Germinal center (tissue), 1 donor: ENCODE results near the gene ITGB3.

Experiments
- DNase-seq: peaks from one replicate; pipeline ENCODE4 v3.0.0; 2012; ENCODE audit warnings: mixed read lengths, low spot score

ITGB3 gene

DNA sequence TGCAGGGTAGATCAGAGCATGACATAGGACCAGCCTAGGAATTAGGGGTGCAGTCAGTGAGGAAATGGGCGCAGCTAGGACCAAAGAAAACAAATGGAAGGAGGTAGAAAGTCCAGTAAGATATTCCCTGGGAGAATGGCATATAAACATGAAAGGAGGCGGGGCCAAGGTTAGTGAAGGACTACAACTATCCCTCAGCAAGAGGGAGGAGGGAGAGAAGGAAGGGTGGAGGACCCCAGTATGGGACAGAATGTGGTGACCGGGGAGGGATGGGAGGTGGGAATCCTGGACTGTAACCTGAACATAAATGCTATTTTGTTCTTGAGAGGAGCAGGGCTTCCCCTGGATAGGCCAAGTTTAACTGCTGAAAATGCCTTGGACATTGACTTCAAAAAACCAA lies 22.8 kb downstream of the ITGB3 start:
- no peak for DNase-seq

DNA sequence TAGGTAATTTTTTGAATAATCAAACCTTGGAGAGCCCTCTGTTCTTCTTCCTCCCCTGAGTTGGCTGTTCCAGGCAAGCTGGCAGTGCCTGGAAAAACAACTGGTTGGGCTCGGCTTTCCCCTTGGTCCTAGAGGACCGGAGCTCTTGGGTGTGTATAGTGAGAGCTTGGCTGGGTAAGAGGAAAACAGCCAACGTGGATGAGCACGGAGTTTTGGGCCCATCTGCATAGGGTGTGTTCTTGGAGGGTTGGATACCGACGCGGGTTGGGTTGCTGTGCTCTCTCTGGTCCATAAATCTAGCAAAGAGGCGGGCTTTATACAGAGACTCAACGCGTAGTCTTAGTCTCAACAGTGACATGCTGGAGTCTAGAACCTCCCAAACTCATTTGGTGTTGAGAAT lies 23.2 kb downstream of the ITGB3 start:
- DNase-seq: no peak

DNA sequence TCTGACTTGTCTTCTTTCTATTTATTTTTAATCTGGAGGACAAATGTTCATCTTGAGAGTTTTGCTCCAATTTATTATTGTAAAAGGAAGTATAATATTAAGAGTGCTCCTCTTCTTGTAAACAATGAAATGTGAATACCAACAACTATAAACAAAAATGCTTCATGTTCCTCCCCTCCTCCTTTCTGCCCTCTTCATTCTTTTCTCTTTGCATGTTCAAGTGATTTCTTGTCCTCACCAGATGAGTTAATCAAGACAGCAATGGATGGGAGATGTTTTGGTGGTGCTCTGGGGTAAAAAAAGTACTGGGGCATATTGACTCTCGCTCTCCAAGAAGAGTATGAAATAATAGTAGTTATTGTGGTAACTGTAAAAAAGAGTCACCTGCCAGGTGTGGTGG lies 24.3 kb downstream of the ITGB3 start:
- no peak for DNase-seq

DNA sequence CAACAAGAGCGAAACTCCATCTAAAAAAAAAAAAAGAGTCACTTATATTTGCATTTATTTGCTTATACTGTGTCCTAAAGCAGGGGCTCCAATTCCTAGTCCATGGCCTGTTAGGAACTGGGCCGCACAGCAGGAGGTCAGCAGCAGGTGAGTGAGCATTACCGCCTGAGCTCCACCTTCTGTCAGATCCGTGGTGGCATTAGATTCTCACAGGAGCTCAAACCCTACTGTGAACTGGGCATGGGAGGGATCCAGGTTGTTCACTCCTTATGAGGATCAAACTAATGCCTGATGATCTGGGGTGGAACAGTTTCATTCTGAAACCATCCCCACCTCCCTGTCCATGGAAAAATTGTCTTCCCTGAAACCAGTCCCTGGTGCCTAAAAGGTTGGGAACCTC lies 24.9 kb downstream of the ITGB3 start:
- no peak for DNase-seq

DNA sequence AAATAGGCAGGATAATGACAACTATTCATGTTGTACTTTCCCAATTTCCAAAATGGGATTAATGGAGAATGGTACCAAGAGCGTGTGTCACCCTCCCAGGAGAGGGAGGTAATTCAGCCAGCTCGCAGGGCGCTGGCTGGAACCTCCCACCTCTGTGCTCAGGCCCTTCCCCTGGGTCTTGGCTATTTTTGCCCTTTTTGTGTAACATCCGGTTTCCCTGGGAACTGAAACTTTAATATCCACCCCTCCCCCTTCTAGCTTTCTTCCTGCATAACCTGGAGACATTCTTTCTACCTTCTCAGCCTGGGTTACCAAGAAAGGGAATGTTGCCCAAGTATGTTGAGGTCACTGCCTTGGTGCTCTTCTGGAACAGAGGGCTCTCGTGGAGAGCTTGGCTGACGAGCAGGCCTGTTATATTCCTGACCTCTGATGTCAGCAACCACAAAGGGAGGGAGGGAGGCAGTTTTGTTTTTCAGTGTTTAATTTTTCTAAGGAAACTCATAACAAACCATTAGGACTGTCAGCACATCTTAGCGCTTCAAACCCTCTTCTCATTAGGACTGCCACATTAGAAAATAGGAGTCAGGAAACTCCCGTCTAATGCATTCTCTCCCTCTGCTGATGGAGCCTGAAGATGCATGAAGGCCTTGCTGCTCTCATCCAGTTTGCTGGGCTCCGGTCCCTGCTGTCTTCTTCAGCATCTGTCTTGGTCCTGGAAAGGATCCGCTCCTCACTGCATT lies 25.6 kb downstream of the ITGB3 start:
- peak; percentile 83 for DNase-seq

DNA sequence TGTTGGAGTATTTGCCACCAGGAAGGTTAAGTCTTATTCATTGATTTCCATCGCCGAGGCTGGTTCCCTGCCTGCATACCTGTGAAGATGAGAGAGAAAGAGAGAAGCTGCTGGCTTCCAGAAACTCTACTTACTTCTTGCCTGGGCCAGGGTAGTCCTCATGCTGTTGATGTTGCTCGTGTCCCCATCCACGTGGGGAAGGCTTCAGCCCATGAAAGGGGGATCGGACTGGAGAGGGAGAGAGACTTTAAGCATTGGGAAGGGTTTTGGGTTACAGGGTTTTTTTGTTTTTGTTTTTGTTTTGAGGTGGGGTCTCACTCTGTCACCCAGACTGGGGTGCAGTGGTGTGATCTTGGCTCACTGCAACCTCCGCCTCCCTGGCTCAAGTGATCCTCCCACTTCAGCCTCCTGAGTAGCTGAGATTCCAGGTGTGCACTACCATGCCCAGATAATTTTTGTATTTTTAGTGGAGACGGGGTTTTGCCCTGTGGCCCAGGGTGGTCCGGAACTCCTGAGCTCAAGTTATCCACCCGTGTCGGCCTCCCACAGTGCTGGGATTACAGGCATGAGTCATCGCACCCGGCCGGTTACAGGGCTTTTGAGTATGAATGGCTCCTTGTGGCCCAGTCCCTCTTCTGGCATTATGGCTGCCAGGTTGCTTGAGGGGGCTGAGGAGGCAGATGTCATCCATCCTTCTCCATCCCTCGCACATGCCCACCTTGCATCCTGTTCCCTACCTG lies 26.6 kb downstream of the ITGB3 start:
- no peak for DNase-seq

DNA sequence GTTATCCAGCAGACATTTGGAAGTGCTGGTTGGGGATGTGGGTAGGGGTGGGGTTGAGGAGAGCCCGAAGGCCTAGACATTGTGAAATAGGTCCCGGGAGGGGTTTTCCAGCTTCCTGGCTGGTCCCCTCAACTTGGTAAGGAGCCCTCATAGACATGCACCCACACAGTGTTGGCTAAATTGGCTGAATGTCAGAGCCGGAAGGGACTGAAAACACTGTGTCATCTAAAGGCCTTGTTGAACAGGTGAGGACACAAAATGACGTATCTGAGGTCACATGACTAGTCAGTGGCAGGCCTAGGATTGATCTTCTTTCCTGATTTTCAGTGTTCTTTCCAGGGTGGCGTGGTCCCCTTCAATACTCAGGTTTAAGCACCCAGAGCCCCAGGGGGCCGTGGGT lies 27.6 kb downstream of the ITGB3 start:
- no peak for DNase-seq

DNA sequence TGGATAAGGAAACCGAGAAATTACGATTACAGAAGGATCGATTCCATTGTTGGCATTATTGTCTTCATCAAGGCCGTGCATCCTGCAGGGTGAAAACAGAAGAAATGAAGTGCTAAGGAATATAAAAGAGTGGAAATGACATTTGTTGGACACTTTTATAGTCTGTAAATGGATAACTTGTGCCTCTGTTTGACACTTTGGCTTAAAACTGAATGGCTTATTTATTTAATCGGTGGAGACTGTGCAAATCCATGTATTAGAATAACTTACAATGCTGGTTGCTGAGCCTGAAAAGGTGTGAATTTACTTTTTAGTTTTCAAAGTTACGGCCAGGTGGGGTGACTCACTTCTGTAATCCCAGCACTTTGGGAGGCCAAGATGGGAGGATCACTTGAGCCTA lies 31.4 kb downstream of the ITGB3 start:
- no peak for DNase-seq

DNA sequence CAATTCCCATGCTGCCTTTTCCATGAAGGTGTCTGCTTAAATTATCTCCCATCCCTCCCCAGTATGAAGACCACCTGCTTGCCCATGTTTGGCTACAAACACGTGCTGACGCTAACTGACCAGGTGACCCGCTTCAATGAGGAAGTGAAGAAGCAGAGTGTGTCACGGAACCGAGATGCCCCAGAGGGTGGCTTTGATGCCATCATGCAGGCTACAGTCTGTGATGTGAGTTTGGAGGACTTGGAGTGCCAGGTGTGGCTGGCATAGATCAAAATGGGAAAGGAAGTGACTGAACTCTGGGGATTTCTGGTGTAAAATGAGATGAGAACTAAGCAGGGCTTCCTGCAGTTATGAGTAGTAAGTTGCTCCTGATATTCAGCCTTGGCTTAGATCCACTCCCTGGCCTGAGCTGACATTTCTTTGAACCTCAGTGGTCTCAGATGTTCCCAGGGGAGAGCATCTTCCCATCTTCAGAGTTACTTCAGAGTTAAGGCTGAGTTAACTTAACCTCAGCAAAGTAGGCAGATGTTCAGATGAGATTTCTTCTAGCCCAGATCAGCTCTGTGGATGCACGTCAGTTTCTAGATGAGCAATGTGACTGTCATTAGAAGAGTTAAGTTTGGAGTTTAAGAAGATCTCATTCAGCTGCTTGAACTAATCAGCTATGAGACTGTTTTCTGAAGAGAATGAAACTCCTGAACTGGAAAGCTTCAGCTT lies 32.7 kb downstream of the ITGB3 start:
- DNase-seq: peak; percentile 53

DNA sequence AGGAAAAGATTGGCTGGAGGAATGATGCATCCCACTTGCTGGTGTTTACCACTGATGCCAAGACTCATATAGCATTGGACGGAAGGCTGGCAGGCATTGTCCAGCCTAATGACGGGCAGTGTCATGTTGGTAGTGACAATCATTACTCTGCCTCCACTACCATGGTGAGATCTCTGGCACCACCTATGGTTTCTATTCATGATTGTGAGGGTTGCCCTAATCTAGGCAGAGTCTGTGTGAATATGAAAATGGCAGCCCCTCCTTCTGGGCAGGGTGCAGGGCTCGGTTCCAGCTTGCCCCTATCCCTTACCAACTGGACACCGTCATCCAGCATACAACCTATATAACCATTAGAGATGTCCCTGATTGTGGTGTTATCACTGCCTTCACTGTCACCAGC lies 33.4 kb downstream of the ITGB3 start:
- DNase-seq: no peak

DNA sequence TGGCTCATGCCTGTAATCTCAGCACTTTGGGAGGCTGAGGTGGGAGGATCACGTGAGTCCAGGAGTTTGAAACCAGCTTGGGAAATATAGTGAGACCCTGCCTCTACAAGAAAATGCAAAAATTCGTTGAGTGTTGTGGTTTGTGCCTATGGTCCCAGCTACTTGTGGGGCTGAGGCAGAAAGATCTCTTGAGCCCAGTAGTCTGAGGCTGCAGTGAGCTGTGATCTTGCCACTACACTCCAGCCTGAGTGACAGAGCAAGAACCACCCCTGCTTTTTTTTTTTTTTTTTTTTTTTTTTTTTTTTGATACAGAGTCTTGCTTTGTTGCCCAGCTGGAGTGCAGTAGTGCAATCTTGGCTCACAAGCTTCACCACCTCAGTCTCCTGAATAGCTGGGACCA lies 34.0 kb downstream of the ITGB3 start:
- no peak for DNase-seq

DNA sequence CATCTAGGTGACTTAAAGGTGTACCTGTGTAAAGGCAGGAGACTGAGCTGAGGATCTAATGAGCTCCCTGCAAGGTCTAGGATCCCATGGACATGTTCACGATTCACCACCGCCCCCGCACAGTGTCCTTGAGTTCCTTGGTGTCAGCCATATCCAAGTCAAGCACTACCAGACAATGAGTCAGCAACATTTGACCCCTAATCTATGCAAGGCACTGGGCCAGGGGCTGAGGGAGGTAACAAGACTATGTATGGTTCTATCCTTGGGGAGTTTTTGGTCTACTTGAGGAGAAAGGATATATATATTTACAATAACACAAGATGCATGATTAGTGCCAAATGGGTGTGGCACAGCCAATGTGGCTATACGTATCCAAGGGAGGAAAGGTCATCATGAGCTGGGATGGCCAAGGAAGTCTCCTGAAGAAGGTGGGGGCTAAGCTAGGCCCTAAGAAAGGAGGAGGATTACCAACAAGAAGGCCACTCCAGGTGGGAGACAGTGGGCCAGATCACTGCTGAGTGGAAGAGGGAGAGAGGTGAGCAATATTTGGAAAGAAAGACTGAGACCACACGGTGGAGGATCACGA lies 35.0 kb downstream of the ITGB3 start:
- no peak for DNase-seq

DNA sequence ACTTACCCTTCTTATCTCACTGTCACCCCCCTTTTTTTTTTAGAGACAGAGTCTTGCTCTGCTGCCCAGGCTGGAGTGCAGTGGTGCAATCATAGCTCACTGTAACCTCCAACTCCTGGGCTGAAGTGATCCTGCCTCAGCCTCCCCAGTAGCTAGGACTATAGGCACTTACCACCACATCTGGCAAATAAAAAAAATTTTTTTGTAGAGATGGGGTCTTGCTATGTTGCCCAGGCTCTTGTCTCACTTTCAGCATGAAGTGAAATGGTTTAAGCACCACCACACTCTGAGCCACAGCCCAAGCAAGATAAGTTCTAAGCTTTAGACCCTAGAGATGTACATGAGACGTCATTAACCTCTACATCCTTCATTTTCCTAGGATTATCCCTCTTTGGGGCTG lies 35.7 kb downstream of the ITGB3 start:
- no peak for DNase-seq

DNA sequence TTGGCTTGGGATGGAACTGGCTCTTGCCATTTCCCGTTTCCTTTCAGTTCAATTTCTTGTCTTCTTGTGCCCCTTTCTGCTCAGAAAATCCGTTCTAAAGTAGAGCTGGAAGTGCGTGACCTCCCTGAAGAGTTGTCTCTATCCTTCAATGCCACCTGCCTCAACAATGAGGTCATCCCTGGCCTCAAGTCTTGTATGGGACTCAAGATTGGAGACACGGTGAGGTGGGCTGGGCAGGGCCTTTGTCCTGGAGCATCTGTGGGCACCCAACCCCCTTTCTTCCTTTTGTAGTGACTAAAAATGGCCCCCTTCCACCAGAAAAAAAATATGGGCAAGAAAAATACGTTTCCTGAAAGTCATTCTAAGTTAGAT lies 37.2 kb downstream of the ITGB3 start:
- DNase-seq: no peak

DNA sequence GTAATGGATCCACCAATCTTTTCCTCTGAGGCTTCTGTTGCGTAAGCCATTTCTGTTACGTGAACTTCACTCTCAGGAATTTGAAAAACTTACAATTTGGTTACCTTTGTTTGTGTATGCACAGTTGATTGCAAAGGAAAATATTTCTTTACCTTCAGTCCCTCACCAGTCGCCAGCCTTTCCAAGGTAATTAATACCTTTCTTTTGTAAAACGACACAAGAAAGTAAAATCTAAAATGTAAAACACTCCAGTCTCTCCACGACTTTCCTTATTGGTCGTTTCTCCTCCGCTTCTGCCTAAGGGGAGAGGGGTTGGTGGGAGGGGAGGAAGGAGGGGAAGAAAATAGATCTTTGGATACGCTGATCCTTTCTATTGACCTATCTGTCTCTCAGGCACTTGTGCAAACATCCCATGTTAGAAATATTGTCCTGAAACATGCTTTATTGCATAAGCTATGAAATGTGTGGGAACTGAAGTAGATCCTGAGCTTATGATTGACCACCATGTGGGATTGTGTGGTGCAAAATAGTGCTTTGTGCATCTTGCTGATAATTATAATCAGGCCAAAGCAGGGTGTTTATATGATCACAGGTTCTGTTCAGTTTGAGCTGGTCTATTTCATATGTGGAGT lies 37.7 kb downstream of the ITGB3 start:
- no peak for DNase-seq

DNA sequence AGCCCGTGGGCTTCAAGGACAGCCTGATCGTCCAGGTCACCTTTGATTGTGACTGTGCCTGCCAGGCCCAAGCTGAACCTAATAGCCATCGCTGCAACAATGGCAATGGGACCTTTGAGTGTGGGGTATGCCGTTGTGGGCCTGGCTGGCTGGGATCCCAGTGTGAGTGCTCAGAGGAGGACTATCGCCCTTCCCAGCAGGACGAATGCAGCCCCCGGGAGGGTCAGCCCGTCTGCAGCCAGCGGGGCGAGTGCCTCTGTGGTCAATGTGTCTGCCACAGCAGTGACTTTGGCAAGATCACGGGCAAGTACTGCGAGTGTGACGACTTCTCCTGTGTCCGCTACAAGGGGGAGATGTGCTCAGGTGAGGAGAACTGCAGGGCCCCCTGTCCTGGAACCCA lies 38.6 kb downstream of the ITGB3 start:
- DNase-seq: no peak

DNA sequence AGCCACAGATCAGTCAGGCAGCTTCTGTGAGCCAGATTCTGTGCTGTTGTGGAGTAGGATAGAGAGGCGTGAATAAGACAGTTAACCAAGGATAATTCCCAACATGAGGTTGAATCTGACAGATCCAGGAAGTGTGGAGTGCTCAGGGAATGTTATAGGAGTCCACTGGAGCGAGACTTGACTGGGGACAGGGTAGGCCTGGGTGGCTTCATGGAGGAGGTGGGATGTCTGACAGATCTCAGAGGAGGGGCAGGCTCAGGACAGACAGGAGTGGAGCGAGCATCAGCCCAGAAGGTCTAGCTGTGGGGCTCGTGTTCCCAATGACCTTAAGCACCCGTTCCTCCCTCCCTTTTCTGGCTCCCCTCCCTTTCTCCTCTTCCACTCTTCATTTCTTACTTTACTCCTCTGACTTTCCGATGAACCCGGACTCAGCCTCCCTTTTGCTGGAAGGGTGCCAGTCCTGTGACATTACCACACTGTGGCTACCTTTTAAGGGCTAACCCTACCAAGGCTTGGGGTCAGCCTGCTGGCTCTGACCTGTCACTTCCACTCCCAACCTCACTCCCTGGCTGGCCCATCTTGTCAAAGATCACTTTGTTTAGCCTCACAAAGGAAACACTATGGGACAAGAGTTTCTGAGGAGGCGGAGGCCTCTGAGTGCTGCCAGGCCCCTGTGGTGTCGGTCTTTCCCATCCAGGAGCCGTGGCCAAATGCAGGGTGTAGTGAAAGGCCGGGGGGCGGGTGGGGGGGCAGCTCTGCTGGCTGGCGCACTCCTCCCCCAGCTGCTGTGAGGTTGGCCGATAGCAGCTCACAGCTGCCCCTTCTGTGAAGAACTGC lies 41.6 kb downstream of the ITGB3 start:
- no peak for DNase-seq

DNA sequence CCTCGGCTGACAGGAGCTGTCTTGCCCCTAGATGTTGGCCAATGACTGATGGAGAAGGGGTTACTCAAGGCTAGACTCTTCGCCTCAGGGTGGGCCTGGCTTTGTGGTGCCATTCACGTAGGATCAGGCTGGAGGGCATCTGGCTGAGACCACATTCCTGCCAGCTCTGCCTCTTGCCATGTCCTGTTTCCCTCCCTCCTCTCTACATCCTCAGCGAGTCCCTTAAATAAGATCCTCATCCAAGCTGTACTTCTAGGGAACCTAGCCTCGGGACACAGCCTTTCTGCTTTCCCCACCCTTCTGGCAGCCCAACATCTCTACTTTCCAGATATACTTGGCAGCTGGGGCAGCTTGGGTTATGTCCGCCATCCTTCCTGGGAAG lies 42.2 kb downstream of the ITGB3 start:
- DNase-seq: no peak

DNA sequence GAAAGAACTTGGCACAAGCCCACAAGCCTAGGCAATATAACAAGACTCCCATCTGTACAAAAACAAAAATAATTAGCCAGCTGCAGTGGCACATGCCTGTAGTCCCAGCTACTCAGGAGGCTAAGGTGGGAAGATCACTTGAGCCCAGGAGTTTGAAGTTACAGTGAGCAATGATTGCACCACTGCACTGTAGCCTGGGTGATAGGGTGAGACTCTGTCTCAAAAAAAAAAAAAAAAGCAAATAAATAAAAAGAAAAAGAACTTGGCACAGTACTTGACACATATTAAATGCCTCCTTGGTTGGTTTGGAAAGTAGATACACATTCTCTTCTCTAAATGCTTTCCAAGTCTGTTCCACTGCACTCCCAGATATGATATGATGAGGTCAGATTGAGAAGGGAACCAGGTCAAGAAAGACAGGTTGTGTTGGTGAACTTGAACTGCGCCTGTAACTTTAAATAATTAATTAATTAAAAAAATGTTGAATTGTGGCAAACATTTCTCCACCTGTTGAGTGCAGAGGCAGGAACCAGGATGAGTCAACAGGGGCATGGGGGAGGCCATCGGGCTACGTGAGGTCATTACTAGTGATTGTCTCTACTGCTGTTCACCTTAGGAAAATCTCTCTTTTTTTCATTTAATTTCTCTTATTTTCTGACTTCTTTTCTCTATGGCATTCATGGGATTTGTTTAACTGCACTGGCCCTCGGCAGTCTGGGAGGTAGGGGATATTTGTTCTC lies 44.2 kb downstream of the ITGB3 start:
- no peak for DNase-seq

DNA sequence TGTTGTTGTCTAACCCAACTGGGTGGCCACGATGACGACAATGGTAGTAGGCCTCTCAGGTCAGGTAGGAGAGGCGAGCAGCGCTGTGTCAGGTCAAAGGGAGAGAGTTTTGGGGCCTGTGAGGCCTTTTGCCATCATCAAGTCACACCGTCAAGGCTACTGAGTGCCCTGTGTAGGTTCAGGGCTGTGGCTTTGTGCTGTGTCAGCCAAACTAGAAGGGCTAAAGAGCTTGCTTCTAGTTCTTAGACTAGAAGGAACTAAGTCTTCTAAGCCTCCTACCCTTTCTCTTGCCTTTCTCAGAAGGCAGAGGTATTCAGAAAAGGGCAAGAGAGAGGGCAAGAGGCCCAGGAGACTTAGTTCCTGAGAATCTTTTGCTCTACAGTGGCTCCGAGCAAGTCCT lies 45.1 kb downstream of the ITGB3 start:
- no peak for DNase-seq
